Nephron (organoid): ENCODE measurements around the gene COMTD1.

Experiments
- H3K27ac Mint-ChIP-seq, 3 experiments: 2 replicates each; pipeline ENCODE4 v1.8.0; 2020; ENCODE audit warnings: mixed read lengths in 3 of 3, mild to moderate bottlenecking in 2 of 3, moderate library complexity in 1 of 3
- H3K27me3 Mint-ChIP-seq: 2 replicates; pipeline ENCODE4 v1.8.0; 2021; ENCODE audit warnings: low read depth, mild to moderate bottlenecking, moderate library complexity, mixed read lengths
- H3K36me3 Mint-ChIP-seq: 2 replicates; pipeline ENCODE4 v1.8.0; 2020; ENCODE audit warnings: low read depth, mixed read lengths
- H3K4me1 Mint-ChIP-seq: 2 replicates; pipeline ENCODE4 v1.8.0; 2020; ENCODE audit warnings: mixed read lengths
- H3K4me3 Mint-ChIP-seq, 3 experiments: 2 replicates each; pipeline ENCODE4 v1.8.0; 2020; ENCODE audit warnings: mild to moderate bottlenecking in 3 of 3, mixed read lengths in 3 of 3, moderate library complexity in 2 of 3
- H3K9me3 Mint-ChIP-seq: 2 replicates; pipeline ENCODE4 v1.8.0; 2020; ENCODE audit warnings: mixed read lengths
- TF ChIP-seq, protein P1 (sequence below), 3 experiments: fragments of 200-600 bp; sonication (generic); IDR thresholded peaks; one replicate each; pipeline ENCODE4 v1.5.0; 2021; ENCODE audit warnings: antibody characterized with exemption in 3 of 3; ENCODE audit not compliant: unreplicated experiment in 3 of 3

Gene COMTD1

DNA sequence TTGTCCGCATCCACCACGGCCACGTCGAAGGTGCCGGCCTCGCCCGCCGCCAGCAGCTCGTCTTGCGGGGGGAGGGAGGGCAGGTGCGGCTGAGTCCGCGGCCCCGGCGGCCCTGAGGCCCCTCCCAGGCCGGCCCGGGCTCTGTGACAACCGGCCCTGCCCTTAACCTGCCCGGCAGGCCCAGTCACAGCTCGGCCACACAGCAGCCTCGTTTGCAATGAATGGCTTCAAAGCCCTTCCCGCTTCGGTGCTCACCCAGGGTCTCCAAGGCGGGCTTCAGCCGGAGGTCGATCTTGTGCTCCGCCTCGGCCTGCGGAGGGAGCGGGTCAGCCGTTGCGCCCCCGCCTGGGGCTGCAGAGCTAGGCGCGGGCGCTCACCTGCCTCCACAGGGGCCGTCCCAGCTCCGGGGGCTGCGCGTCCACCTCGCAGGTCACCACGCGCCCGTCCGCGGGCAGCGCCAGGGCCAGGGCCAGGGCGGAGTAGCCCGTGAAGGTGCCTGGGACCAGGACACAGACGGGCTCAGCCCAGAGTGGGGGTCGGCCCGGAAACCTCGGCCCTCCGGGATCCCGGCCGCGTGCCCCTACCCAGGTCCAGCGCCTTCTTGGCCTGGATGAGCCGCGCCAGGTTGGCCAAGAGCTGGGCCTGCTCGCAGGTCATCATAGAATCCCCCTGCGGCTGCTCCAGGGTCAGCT, 928 bp downstream of the COMTD1 start:
- Mint-ChIP-seq H3K4me3 (peak overlapping the region; percentile 60 to 77 (median 75)), H3K27me3 (peaks cover 2% of the 10 kb centered on the region), H3K4me1 (peaks cover 19% of the 10 kb centered on the region), H3K36me3 (peaks cover 32% of the 10 kb centered on the region), H3K9me3 (no peaks in the 10 kb centered on the region), H3K27ac (no peak overlapping the region)
- TF ChIP-seq, protein P1, sequence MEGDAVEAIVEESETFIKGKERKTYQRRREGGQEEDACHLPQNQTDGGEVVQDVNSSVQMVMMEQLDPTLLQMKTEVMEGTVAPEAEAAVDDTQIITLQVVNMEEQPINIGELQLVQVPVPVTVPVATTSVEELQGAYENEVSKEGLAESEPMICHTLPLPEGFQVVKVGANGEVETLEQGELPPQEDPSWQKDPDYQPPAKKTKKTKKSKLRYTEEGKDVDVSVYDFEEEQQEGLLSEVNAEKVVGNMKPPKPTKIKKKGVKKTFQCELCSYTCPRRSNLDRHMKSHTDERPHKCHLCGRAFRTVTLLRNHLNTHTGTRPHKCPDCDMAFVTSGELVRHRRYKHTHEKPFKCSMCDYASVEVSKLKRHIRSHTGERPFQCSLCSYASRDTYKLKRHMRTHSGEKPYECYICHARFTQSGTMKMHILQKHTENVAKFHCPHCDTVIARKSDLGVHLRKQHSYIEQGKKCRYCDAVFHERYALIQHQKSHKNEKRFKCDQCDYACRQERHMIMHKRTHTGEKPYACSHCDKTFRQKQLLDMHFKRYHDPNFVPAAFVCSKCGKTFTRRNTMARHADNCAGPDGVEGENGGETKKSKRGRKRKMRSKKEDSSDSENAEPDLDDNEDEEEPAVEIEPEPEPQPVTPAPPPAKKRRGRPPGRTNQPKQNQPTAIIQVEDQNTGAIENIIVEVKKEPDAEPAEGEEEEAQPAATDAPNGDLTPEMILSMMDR (IDR thresholded peaks at IDR 0.05; ENCODE audit: unreplicated experiment in 3 of 3), result no peak

GRCh38 chr10:75234017-75234682, 1.6 kb downstream of the COMTD1 start:
- Mint-ChIP-seq H3K36me3 (peaks cover 37% of the 10 kb centered on the region), H3K9me3 (no peaks in the 10 kb centered on the region), H3K4me1 (peaks cover 17% of the 10 kb centered on the region), H3K27ac (no peak overlapping the region), H3K27me3 (no peaks in the 10 kb centered on the region), H3K4me3 (peak overlapping the region; percentile 75 to 77 (median 77))
- TF ChIP-seq, protein P1 (IDR thresholded peaks at IDR 0.05; ENCODE audit: unreplicated experiment in 3 of 3), result no peak

DNA sequence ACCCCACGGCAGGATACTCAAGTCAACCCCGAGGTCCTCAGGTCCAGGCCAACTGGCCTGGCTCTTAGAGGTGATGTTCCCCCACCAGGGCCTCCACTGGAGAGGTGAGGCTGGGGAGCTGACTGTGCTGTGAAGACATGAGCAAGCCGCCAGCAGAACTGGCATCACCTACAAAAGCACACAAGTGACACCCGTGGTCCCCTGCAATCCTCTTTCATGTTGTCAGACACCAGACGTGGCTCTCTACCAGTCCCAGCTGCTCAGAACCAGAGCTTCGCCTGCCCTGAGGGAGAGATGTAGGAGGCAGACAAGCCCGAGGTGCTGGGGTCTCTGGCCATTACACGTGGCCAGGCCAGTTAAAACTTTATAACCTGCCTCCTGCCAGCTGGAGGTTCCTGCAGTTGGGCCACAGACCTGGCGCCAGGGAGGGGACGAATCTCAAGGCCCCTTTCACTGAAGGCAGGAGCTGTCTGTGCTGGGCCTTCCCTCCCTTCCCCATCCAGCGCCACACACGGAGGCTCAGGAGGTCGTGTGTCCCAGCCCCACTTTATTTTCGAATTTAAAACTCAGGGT, 2.2 kb downstream of the COMTD1 start:
- H3K27me3 Mint-ChIP-seq, result no peaks in the 10 kb centered on the region
- H3K9me3 Mint-ChIP-seq, result no peaks in the 10 kb centered on the region
- peak overlapping the region; percentile 75 to 77 (median 77) for H3K4me3 Mint-ChIP-seq
- peak overlapping the region; percentile 16 to 50 (median 46) for H3K27ac Mint-ChIP-seq
- TF ChIP-seq, protein P1 (IDR thresholded peaks at IDR 0.05; ENCODE audit: unreplicated experiment in 3 of 3), result no peak
- peaks cover 43% of the 10 kb centered on the region for H3K36me3 Mint-ChIP-seq
- peaks cover 13% of the 10 kb centered on the region for H3K4me1 Mint-ChIP-seq

DNA sequence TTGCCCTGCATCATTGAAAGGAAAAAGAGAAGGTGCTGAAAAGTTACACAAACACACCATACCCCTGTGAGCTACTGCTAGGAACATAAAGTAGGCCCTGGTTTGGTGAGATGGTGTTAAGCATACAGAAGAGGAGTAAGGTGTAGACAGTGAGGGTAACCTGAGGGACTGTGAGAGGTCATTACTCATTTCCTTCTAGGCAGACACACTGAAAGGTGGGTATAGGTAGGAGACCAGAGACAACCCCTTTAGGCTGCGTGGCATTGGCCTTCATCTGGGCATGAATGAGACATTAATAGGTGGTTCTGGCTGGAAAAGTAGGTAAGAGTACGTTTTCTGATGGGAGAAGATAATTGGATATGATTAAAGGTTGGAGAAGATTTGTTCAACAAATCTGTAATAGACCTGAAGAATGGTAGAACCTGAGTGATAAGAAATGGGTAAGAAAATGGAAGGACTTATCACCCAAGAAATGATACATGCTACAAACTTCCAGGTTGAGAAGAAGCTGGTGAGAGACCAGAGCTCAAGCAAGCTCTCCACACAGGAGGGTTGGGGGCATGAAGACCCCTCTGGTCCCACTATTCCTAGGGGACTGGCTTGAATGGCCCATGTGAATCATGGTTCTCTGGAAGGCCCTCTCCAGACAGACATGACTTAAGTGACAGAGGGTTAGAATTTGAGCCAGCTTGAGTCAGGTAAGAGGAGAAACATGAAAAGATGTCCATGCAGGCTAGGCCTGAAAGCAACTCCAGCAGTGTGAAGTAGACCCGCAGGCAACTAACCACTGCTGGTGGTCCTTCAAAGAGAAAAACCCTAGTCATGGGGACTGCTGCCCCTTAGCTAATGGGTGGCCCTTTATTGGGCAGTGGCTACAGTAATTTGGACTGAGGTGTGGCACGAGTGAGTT, 3.8 kb downstream of the COMTD1 start:
- H3K27me3 Mint-ChIP-seq, result no peaks in the 10 kb centered on the region
- H3K27ac Mint-ChIP-seq, result no peak overlapping the region
- H3K4me1 Mint-ChIP-seq, result peaks cover 13% of the 10 kb centered on the region
- peaks cover 48% of the 10 kb centered on the region for H3K36me3 Mint-ChIP-seq
- H3K4me3 Mint-ChIP-seq, result peak overlapping the region; percentile 15 to 52 (median 50)
- H3K9me3 Mint-ChIP-seq, result no peaks in the 10 kb centered on the region
- TF ChIP-seq, protein P1 (IDR thresholded peaks at IDR 0.05; ENCODE audit: unreplicated experiment in 3 of 3), result no peak

DNA sequence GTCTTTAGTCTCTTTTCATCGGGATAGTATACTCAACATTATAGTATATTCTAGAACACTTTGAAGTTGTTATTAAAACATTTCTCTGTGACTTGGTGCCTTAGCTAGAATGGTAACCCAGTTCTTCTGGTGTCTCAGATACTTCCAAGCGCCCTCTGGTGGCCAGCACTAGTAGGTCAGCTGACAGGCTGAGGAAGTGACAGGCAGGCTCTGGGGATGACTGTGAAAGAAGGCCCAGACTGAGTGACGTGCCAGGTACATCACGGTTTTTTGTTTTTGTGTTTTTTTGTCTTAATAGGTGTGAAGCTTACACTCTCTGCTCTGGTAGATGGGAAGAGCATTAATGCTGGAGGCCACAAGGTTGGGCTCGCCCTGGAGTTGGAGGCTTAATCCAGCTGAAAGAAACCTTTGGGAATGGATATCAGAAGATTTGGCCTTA, 5.1 kb downstream of the COMTD1 start:
- Mint-ChIP-seq H3K4me3 (peak overlapping the region in 2 of 3 experiments; percentile 16 to 28), H3K27me3 (no peaks in the 10 kb centered on the region), H3K27ac (peak overlapping the region in 2 of 3 experiments; percentile 2 to 15), H3K9me3 (no peaks in the 10 kb centered on the region), H3K4me1 (peaks cover 14% of the 10 kb centered on the region), H3K36me3 (peaks cover 58% of the 10 kb centered on the region)
- TF ChIP-seq, protein P1 (IDR thresholded peaks at IDR 0.05; ENCODE audit: unreplicated experiment in 3 of 3), result peak; percentile 88 to 94 (median 91)
